Measurements from ENCODE around the gene B3GNT8. TPM values are rescaled to one million over a fixed set of nuclear protein-coding genes. Genes with fewer than 3 reads are reported as not detected.

B3GNT8 gene
- polyA plus RNA-seq, 4 donors, result 27.5 to 125 (median 53.8) TPM

DNA sequence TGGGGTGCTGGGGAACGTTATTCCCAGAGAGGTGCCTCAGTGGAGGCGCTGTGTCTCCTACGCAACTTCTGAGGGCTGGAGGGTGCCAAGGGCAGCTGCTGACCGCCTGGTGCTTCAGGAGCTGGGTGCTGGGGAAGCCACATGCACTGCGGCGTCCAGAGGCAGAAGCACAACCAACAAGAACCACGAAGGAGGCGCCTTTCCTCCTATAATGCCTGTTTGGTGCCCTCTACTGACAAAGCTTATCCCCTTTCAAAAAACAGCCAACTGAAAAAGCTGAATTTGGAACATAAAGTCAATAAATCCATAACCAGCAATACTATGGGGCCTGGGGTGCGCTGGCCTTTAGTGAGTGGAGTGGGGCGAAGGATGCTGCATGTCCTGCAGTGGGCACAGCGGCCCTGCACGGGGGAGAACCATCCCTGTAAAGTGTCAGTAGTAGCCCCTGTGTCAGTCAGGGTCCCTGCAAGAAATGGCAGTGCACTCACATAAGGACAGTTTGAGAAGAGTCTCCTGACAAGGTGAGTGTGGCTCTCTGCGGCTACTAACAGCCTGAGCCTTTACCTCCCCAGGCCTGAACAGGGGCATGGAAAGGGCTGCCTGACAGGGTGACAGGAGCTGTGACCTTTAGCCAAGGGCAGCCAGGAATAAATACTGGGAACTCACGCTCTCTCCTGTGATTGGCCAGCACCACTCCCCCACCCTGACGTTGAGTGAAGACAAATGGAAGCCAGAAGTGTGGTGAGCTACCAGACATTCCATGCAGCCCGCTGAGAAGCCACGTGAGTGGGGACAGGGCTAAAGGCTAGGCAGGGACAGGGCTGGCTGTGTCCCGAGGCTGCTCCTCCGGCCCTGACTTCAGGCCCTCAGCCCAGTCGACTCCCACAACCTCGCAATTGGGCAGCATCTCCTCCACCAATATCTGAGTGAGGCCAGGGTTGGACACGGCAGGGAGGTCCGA lies 4.5 kb upstream of the B3GNT8 start:
- peak overlapping the region; percentile 11 to 34 (median 15) for H3K27ac ChIP-seq (ENCODE audit: low read depth in 1 of 3, low read length in 2 of 3)
- peaks cover 0 to 47% (median 2%) of the 10 kb centered on the region in 3 donors for H3K4me1 ChIP-seq (ENCODE audit: control insufficient read depth in 3 of 3, insufficient read depth in 2 of 3, low read depth in 1 of 3, low read length in 2 of 3)
- no peaks in the 10 kb centered on the region for H3K9me3 ChIP-seq (ENCODE audit: control insufficient read depth in 2 of 2, insufficient read depth in 1 of 2, low read depth in 1 of 2, low read length in 1 of 2)
- H3K4me3 ChIP-seq (ENCODE audit: low read depth in 1 of 3, low read length in 3 of 3), result no peak overlapping the region
- no peaks in the 10 kb centered on the region for H3K27me3 ChIP-seq (ENCODE audit: control insufficient read depth in 3 of 3, insufficient read depth in 3 of 3, low read length in 3 of 3)
- WGBS, 3 donors, result 65 to 73% (median 72%) methylated on average over 23 of the region's 23 CpGs
- FAIRE-seq (no peak), DNase-seq (peak; percentile 44 to 48)
- H3K36me3 ChIP-seq (ENCODE audit: control insufficient read depth in 3 of 3, insufficient read depth in 2 of 3, low read depth in 1 of 3, low read length in 3 of 3), result peaks cover 5 to 63% (median 8%) of the 10 kb centered on the region in 3 donors

DNA sequence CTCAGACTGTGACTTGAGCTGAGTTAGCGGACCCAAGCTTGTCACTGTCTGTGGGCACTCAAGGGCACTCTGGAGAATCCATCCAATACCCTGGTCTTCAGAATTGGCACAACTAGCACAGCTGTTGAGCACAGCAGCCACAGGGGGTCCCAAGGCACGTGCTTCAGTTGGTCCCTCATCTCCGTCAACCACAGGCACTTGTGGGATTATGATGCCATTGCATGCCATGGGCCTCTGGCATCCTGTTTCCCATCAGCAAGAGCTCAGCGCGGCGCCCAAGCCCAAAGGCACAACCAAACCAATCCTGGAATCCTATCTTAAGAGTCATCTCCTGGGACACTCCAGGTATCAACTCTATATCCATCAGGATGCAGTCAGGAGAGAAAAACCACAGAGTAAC lies 3.7 kb upstream of the B3GNT8 start:
- Histone ChIP-seq H3K27ac (ENCODE audit: low read depth in 1 of 3, low read length in 2 of 3) (peak overlapping the region in 1 of 3 donors; percentile 15), H3K4me3 (ENCODE audit: low read depth in 1 of 3, low read length in 3 of 3) (no peak overlapping the region), H3K4me1 (ENCODE audit: control insufficient read depth in 3 of 3, insufficient read depth in 2 of 3, low read depth in 1 of 3, low read length in 2 of 3) (peaks cover 2 to 46% (median 2%) of the 10 kb centered on the region in 3 donors), H3K27me3 (ENCODE audit: control insufficient read depth in 3 of 3, insufficient read depth in 3 of 3, low read length in 3 of 3) (no peaks in the 10 kb centered on the region), H3K36me3 (ENCODE audit: control insufficient read depth in 3 of 3, insufficient read depth in 2 of 3, low read depth in 1 of 3, low read length in 3 of 3) (peaks cover 7 to 67% (median 8%) of the 10 kb centered on the region in 3 donors), H3K9me3 (ENCODE audit: control insufficient read depth in 2 of 2, insufficient read depth in 1 of 2, low read depth in 1 of 2, low read length in 1 of 2) (no peaks in the 10 kb centered on the region)
- FAIRE-seq, result no peak
- WGBS, 3 donors, result 78 to 93% (median 83%) methylated on average over 6 of the region's 6 CpGs
- no peak for DNase-seq

DNA sequence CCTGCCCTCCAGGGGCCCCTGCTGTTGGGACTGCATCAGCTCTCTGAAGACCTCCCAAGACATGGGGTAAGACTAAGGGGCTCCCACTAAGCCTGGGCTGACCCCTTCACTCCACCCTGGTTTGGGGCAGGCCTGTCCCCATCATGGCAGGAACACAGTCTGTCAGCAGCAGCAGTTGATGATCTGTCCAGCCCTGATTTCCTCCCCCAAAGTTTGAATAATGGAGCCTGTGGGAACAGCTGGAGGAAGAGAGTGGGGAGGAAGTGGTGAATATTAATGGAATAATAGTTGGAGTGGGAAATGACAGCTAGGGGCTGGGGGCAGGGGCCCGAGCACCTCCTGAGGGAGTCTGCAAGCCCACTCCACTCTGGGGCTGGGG lies 1.3 kb upstream of the B3GNT8 start:
- 50 to 83% (median 58%) methylated on average over 1 of the region's 1 CpG for WGBS, 3 donors
- H3K27ac ChIP-seq (ENCODE audit: low read depth in 1 of 3, low read length in 2 of 3), result peak overlapping the region; percentile 91 to 98 (median 93)
- H3K27me3 ChIP-seq (ENCODE audit: control insufficient read depth in 3 of 3, insufficient read depth in 3 of 3, low read length in 3 of 3), result no peaks in the 10 kb centered on the region
- peaks cover 0 to 49% (median 2%) of the 10 kb centered on the region in 3 donors for H3K4me1 ChIP-seq (ENCODE audit: control insufficient read depth in 3 of 3, insufficient read depth in 2 of 3, low read depth in 1 of 3, low read length in 2 of 3)
- peak overlapping the region in 2 of 3 donors; percentile 66 to 78 for H3K4me3 ChIP-seq (ENCODE audit: low read depth in 1 of 3, low read length in 3 of 3)
- no peaks in the 10 kb centered on the region for H3K9me3 ChIP-seq (ENCODE audit: control insufficient read depth in 2 of 2, insufficient read depth in 1 of 2, low read depth in 1 of 2, low read length in 1 of 2)
- DNase-seq (no peak), FAIRE-seq (no peak)
- H3K36me3 ChIP-seq (ENCODE audit: control insufficient read depth in 3 of 3, insufficient read depth in 2 of 3, low read depth in 1 of 3, low read length in 3 of 3), result peaks cover 7 to 77% (median 8%) of the 10 kb centered on the region in 3 donors

DNA sequence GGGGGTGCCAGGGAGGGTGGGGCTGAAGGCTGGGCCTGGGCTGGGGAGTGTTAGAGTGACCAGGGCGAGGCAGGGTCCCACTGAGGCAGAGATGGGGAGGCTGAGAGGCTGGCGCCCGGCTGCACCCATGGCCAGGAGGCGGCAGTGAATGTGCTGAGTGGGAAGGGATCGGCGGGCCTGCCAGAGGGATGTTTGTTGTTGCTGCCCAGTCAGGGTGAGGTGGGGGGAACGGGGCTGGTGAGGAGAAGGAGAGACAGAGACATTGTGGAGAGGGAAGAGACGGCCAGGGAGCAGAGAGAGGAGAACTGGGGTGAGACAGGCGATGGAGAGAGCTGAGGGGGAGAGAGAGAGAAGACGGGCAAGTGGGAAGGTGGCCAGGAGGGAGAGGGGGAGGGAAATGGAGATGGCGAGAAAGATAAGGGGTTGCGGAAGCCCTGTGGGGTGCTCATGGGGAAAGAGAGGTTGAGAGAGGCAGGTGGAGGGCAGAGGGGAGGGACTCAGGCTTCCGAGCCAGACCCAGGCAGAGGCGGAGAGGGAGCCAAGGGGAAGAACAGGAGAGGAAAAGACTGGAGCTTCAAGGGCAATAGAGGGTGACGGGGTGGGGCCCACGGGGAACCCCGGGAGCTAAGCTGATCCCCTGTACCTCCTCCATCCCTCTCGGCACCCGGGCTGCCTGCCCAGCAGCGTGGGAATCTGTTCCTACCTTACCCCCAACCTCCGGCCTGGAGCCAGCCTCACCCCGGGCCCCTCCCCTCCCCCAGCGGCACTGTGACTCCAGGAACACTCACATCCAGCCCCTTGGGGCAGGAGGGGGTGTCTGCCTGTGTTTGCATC lies 690 bp upstream of the B3GNT8 start:
- peak overlapping the region; percentile 91 to 98 (median 93) for H3K27ac ChIP-seq (ENCODE audit: low read depth in 1 of 3, low read length in 2 of 3)
- H3K36me3 ChIP-seq (ENCODE audit: control insufficient read depth in 3 of 3, insufficient read depth in 2 of 3, low read depth in 1 of 3, low read length in 3 of 3), result peaks cover 5 to 77% (median 6%) of the 10 kb centered on the region in 3 donors
- peak; percentile 69 to 74 for DNase-seq

DNA sequence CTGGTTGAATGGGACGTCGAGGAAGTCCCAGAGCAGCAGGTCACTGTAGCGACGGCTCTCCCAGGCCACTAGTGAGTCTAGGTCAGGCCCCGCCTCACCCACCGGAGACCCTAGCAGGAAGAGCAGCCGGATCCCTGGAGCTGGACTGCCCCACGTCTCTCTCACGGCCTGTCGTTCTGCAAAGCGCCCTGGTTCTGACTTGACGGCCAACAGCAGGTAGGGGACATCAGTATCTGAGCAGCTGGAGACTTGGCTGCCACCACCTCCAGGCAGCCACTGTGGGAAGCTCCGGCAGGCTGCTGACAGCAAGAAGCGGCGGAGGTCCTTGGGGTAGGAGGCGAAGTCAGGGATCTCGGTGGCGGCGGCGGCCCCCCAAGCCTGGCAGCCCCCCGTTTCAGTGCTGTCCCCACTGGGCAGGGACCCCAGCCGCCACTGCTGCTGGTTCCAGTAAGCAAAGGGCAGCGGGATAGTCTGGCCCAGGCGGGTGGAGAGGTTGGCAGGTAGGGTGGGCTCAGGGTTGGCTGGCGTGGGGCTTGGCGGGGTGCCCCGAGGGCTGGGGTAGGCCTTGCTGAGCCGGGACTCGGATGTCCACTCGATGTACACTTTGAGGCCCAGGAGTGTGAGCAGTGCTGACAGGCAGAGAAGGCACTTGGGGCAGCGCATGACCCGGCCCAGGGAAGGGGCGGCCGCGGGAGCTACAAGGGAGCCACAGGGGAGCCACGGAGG lies 895 bp downstream of the B3GNT8 start:
- Histone ChIP-seq H3K27ac (ENCODE audit: low read depth in 1 of 3, low read length in 2 of 3) (peak overlapping the region; percentile 80 to 98 (median 91)), H3K36me3 (ENCODE audit: control insufficient read depth in 3 of 3, insufficient read depth in 2 of 3, low read depth in 1 of 3, low read length in 3 of 3) (peaks cover 2 to 76% (median 10%) of the 10 kb centered on the region in 3 donors), H3K27me3 (ENCODE audit: control insufficient read depth in 3 of 3, insufficient read depth in 3 of 3, low read length in 3 of 3) (no peaks in the 10 kb centered on the region), H3K9me3 (ENCODE audit: control insufficient read depth in 2 of 2, insufficient read depth in 1 of 2, low read depth in 1 of 2, low read length in 1 of 2) (no peaks in the 10 kb centered on the region), H3K4me3 (ENCODE audit: low read depth in 1 of 3, low read length in 3 of 3) (peak overlapping the region; percentile 20 to 78 (median 76)), H3K4me1 (ENCODE audit: control insufficient read depth in 3 of 3, insufficient read depth in 2 of 3, low read depth in 1 of 3, low read length in 2 of 3) (peaks cover 2 to 53% (median 4%) of the 10 kb centered on the region in 3 donors)
- FAIRE-seq (no peak), DNase-seq (peak; percentile 39 to 51)
- WGBS, 3 donors, result 20 to 65% (median 53%) methylated on average over 30 to 36 of the region's 36 CpGs

More for the DNA sequence above, 690 bp upstream of the B3GNT8 start:
- no peaks in the 10 kb centered on the region for H3K9me3 ChIP-seq (ENCODE audit: control insufficient read depth in 2 of 2, insufficient read depth in 1 of 2, low read depth in 1 of 2, low read length in 1 of 2)
- H3K4me1 ChIP-seq (ENCODE audit: control insufficient read depth in 3 of 3, insufficient read depth in 2 of 3, low read depth in 1 of 3, low read length in 2 of 3), result peaks cover 0 to 51% (median 2%) of the 10 kb centered on the region in 3 donors
- FAIRE-seq, result no peak
- WGBS, 3 donors, result 2 to 11% (median 8%) methylated on average over 21 to 23 of the region's 23 CpGs
- peak overlapping the region; percentile 31 to 78 (median 66) for H3K4me3 ChIP-seq (ENCODE audit: low read depth in 1 of 3, low read length in 3 of 3)
- no peaks in the 10 kb centered on the region for H3K27me3 ChIP-seq (ENCODE audit: control insufficient read depth in 3 of 3, insufficient read depth in 3 of 3, low read length in 3 of 3)

DNA sequence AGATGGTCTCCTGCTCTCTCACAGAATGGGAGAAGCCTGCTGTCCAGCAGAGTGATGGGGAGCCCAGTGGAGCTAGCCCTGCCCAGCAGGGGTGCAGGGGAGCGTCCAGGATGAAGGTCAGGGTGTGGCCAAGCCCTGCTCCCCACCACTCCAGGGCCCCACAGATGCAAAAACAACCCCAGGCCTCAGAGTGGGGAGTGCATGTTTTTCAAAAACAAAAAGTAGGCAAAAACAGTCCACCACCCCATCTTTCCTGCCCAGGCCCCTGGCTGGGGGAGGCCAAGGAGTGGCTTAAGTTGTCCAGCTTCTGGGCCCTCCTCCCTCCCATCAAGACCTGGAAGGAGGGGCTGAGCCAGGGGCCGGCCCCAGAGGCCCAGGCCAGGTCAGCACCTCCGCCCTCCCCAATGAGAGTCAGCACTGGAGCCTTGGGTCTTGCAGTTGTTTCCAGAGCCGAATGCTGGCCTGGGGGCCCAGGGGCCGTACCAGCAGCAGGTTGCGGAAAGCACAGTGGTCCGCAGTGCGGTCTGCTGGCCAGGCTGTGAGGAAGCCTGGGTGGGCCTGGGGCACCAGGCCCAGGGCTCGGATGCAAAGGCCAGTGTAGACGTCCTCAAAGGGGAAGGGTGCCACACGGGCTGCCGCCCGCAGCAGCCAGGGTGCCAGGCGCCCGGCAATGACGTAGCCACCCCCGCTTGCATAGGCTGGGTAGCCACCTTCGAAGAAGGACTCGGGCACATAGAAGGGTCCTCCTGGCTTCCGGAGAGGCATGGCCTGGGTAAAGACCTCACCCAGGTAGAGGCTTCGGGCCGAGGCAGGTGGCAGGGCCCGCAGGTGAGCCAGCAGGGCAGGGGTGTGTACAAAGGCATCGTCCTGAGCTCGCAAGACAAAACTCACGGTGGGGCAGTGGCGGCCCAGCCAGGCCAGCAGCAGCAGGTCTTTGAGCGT lies 1.7 kb downstream of the B3GNT8 start:
- DNase-seq, result peak in 1 of 2 donors; percentile 40

More for the DNA sequence above, 1.7 kb downstream of the B3GNT8 start:
- Histone ChIP-seq H3K27ac (ENCODE audit: low read depth in 1 of 3, low read length in 2 of 3) (peak overlapping the region; percentile 7 to 91 (median 80)), H3K4me1 (ENCODE audit: control insufficient read depth in 3 of 3, insufficient read depth in 2 of 3, low read depth in 1 of 3, low read length in 2 of 3) (peaks cover 2 to 61% (median 5%) of the 10 kb centered on the region in 3 donors), H3K27me3 (ENCODE audit: control insufficient read depth in 3 of 3, insufficient read depth in 3 of 3, low read length in 3 of 3) (no peaks in the 10 kb centered on the region), H3K4me3 (ENCODE audit: low read depth in 1 of 3, low read length in 3 of 3) (peak overlapping the region in 2 of 3 donors; percentile 76 to 78), H3K9me3 (ENCODE audit: control insufficient read depth in 2 of 2, insufficient read depth in 1 of 2, low read depth in 1 of 2, low read length in 1 of 2) (no peaks in the 10 kb centered on the region), H3K36me3 (ENCODE audit: control insufficient read depth in 3 of 3, insufficient read depth in 2 of 3, low read depth in 1 of 3, low read length in 3 of 3) (peaks cover 2 to 77% (median 10%) of the 10 kb centered on the region in 3 donors)
- 13 to 69% (median 51%) methylated on average over 27 to 28 of the region's 28 CpGs for WGBS, 3 donors
- no peak for FAIRE-seq

Measured in small intestine (tissue), 7 donors.